Measurements from ENCODE around the gene TMEM200C.
A peak's percentile ranks its signal among the peaks of the same experiment; 100 is the strongest.
"Not testable (repeated sequence)": the region's sequence is repeated elsewhere in the genome, so short reads cannot be mapped to it uniquely, and the experiment has no call there.

Gene TMEM200C

DNA sequence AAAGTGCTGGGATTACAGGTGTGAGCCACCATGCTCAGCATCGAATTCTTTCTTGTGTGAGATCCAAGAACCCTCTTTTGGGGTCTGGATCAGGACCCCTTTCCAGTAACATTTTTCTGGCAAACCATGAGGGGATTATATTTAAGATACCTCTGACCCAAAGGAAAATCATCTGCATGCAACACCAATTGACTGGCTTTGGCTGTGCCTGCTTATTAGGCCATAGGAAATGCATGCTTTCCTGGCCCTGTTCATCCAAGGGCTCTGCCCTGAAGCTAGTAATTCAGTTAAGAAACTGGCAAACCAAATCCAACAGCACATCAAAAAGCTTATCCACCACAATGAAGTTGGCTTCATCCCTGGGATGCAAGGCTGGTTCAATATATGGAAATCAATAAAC is 33.2 kb downstream of the TMEM200C start:
- CTCF ChIA-PET = not testable (repeated sequence)

DNA sequence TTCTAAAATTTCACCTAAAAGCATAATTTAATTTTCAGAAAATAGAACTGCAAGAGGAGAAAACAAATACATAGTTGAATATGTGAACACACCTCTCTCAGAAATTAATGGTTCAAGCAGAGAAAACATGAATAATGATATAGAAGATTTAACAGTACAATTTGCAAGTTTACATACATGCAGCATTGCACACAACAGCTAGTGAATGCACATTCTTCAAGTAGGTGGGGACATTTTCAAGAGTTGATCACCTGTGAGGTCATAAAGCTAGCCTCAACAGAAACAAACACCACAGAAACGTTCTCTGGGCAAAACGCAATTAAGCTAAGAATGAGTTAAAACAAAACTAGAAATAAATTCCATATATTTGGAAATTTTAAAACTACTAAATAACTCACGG is 38.1 kb downstream of the TMEM200C start:
- Histone ChIP-seq H3K27ac (ENCODE audit: extremely low read depth, low read depth, low read length) (no peak overlapping the region), H3K4me3 (ENCODE audit: low read depth, low read length) (no peak overlapping the region), H3K36me3 (ENCODE audit: control insufficient read depth in 2 of 2, insufficient read depth in 1 of 2, low read length in 2 of 2) (no peaks in the 10 kb centered on the region), H3K9me3 (ENCODE audit: control insufficient read depth, insufficient read depth, low read depth, low read length) (no peaks in the 10 kb centered on the region), H3K4me1 (ENCODE audit: control insufficient read depth, insufficient read depth, low read length) (no peaks in the 10 kb centered on the region)
- POLR2A ChIA-PET = no interaction called here
- CTCF ChIA-PET = interaction anchor here (0.6 to 0.8 kb wide), 2 partner anchors 17 to 203 kb away, joined by 4 to 9 read pairs; no protein-coding TSS in a partner anchor
- no peak for TF ChIP-seq ZNF292 (tag by site-specific recombination; IDR thresholded peaks at IDR 0.05; ENCODE audit: borderline replicate concordance, low read depth)
- no peak for TF ChIP-seq OVOL3 (tag by site-specific recombination; IDR thresholded peaks at IDR 0.05)
- TF ChIP-seq ZNF239 (tag by site-specific recombination; IDR thresholded peaks at IDR 0.05) = no peak
- TF ChIP-seq ZNF521 (tag by site-specific recombination; IDR thresholded peaks at IDR 0.05) = no peak
- no peak for TF ChIP-seq ZNF426 (tag by site-specific recombination; IDR thresholded peaks at IDR 0.05)
- no peak for TF ChIP-seq ZSCAN30 (tag by site-specific recombination; IDR thresholded peaks at IDR 0.05)
- TF ChIP-seq, protein P1, sequence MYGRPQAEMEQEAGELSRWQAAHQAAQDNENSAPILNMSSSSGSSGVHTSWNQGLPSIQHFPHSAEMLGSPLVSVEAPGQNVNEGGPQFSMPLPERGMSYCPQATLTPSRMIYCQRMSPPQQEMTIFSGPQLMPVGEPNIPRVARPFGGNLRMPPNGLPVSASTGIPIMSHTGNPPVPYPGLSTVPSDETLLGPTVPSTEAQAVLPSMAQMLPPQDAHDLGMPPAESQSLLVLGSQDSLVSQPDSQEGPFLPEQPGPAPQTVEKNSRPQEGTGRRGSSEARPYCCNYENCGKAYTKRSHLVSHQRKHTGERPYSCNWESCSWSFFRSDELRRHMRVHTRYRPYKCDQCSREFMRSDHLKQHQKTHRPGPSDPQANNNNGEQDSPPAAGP (tag by site-specific recombination; IDR thresholded peaks at IDR 0.05) = no peak
- TF ChIP-seq ZFP69B (tag by site-specific recombination; IDR thresholded peaks at IDR 0.05) = no peak
- TF ChIP-seq, protein P2, sequence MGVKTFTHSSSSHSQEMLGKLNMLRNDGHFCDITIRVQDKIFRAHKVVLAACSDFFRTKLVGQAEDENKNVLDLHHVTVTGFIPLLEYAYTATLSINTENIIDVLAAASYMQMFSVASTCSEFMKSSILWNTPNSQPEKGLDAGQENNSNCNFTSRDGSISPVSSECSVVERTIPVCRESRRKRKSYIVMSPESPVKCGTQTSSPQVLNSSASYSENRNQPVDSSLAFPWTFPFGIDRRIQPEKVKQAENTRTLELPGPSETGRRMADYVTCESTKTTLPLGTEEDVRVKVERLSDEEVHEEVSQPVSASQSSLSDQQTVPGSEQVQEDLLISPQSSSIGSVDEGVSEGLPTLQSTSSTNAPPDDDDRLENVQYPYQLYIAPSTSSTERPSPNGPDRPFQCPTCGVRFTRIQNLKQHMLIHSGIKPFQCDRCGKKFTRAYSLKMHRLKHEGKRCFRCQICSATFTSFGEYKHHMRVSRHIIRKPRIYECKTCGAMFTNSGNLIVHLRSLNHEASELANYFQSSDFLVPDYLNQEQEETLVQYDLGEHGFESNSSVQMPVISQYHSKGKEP (tag by site-specific recombination; IDR thresholded peaks at IDR 0.05) = no peak
- no peak for TF ChIP-seq GLIS2 (tag by site-specific recombination; IDR thresholded peaks at IDR 0.05)
- TF ChIP-seq ZBTB17 (tag by site-specific recombination; IDR thresholded peaks at IDR 0.05) = no peak
- TF ChIP-seq, protein P3, sequence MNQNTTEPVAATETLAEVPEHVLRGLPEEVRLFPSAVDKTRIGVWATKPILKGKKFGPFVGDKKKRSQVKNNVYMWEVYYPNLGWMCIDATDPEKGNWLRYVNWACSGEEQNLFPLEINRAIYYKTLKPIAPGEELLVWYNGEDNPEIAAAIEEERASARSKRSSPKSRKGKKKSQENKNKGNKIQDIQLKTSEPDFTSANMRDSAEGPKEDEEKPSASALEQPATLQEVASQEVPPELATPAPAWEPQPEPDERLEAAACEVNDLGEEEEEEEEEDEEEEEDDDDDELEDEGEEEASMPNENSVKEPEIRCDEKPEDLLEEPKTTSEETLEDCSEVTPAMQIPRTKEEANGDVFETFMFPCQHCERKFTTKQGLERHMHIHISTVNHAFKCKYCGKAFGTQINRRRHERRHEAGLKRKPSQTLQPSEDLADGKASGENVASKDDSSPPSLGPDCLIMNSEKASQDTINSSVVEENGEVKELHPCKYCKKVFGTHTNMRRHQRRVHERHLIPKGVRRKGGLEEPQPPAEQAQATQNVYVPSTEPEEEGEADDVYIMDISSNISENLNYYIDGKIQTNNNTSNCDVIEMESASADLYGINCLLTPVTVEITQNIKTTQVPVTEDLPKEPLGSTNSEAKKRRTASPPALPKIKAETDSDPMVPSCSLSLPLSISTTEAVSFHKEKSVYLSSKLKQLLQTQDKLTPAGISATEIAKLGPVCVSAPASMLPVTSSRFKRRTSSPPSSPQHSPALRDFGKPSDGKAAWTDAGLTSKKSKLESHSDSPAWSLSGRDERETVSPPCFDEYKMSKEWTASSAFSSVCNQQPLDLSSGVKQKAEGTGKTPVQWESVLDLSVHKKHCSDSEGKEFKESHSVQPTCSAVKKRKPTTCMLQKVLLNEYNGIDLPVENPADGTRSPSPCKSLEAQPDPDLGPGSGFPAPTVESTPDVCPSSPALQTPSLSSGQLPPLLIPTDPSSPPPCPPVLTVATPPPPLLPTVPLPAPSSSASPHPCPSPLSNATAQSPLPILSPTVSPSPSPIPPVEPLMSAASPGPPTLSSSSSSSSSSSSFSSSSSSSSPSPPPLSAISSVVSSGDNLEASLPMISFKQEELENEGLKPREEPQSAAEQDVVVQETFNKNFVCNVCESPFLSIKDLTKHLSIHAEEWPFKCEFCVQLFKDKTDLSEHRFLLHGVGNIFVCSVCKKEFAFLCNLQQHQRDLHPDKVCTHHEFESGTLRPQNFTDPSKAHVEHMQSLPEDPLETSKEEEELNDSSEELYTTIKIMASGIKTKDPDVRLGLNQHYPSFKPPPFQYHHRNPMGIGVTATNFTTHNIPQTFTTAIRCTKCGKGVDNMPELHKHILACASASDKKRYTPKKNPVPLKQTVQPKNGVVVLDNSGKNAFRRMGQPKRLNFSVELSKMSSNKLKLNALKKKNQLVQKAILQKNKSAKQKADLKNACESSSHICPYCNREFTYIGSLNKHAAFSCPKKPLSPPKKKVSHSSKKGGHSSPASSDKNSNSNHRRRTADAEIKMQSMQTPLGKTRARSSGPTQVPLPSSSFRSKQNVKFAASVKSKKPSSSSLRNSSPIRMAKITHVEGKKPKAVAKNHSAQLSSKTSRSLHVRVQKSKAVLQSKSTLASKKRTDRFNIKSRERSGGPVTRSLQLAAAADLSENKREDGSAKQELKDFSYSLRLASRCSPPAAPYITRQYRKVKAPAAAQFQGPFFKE (tag by site-specific recombination; IDR thresholded peaks at IDR 0.05; ENCODE audit: borderline replicate concordance) = no peak
- no peak for TF ChIP-seq ZNF266 (tag by site-specific recombination; IDR thresholded peaks at IDR 0.05; ENCODE audit: low read depth)
- no peak for TF ChIP-seq IKZF3 (tag by site-specific recombination; IDR thresholded peaks at IDR 0.05)
- TF ChIP-seq ZBTB20 (tag by site-specific recombination; IDR thresholded peaks at IDR 0.05) = no peak
- TF ChIP-seq ZEB2 (tag by site-specific recombination; IDR thresholded peaks at IDR 0.05) = no peak
- TF ChIP-seq ZNF664 (tag by site-specific recombination; IDR thresholded peaks at IDR 0.05) = no peak
- TF ChIP-seq, protein P4, sequence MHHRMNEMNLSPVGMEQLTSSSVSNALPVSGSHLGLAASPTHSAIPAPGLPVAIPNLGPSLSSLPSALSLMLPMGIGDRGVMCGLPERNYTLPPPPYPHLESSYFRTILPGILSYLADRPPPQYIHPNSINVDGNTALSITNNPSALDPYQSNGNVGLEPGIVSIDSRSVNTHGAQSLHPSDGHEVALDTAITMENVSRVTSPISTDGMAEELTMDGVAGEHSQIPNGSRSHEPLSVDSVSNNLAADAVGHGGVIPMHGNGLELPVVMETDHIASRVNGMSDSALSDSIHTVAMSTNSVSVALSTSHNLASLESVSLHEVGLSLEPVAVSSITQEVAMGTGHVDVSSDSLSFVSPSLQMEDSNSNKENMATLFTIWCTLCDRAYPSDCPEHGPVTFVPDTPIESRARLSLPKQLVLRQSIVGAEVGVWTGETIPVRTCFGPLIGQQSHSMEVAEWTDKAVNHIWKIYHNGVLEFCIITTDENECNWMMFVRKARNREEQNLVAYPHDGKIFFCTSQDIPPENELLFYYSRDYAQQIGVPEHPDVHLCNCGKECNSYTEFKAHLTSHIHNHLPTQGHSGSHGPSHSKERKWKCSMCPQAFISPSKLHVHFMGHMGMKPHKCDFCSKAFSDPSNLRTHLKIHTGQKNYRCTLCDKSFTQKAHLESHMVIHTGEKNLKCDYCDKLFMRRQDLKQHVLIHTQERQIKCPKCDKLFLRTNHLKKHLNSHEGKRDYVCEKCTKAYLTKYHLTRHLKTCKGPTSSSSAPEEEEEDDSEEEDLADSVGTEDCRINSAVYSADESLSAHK (tag by site-specific recombination; IDR thresholded peaks at IDR 0.05) = no peak
- no peak for TF ChIP-seq ZNF169 (tag by site-specific recombination; IDR thresholded peaks at IDR 0.05)

More for the DNA sequence above, 33.2 kb downstream of the TMEM200C start:
- H3K4me1 ChIP-seq (ENCODE audit: control insufficient read depth, insufficient read depth, low read length); H3K9me3 ChIP-seq (ENCODE audit: control insufficient read depth, insufficient read depth, low read depth, low read length); POLR2A ChIA-PET; H3K27ac ChIP-seq (ENCODE audit: extremely low read depth, low read depth, low read length); H3K4me3 ChIP-seq (ENCODE audit: low read depth, low read length); H3K36me3 ChIP-seq (ENCODE audit: control insufficient read depth in 2 of 2, insufficient read depth in 1 of 2, low read length in 2 of 2): not testable (repeated sequence)
- peak; percentile 76 for TF ChIP-seq SETDB1 (IDR thresholded peaks at IDR 0.05; ENCODE audit: insufficient read length, low read length)

All from HEK293 (cell line).